Activated T-cell treated with anti-CD3 and anti-CD28 coated beads, Interleukin-2, amount 50 U/mL, for 24 hours (primary cell): ENCODE measurements around the gene METTL3.

Experiments
- DNase-seq: peaks from one replicate; pipeline ENCODE4 v3.0.0-alpha.2; 2020
- H3K27ac Mint-ChIP-seq: 2 replicates; pipeline ENCODE4 v1.8.0; 2020; ENCODE audit warnings: mild to moderate bottlenecking, mixed read lengths
- H3K27me3 Mint-ChIP-seq: 2 replicates; pipeline ENCODE4 v1.8.0; 2020; ENCODE audit warnings: mixed read lengths
- H3K36me3 Mint-ChIP-seq: 2 replicates; pipeline ENCODE4 v1.8.0; 2020; ENCODE audit warnings: low read depth, mixed read lengths
- H3K4me1 Mint-ChIP-seq: 2 replicates; pipeline ENCODE4 v1.8.0; 2020; ENCODE audit warnings: low read depth, mixed read lengths
- H3K4me3 Mint-ChIP-seq: 2 replicates; pipeline ENCODE4 v1.8.0; 2020; ENCODE audit warnings: mild to moderate bottlenecking, moderate library complexity, mixed read lengths
- H3K9me3 Mint-ChIP-seq: 2 replicates; pipeline ENCODE4 v1.8.0; 2020; ENCODE audit warnings: mixed read lengths

Gene METTL3

DNA sequence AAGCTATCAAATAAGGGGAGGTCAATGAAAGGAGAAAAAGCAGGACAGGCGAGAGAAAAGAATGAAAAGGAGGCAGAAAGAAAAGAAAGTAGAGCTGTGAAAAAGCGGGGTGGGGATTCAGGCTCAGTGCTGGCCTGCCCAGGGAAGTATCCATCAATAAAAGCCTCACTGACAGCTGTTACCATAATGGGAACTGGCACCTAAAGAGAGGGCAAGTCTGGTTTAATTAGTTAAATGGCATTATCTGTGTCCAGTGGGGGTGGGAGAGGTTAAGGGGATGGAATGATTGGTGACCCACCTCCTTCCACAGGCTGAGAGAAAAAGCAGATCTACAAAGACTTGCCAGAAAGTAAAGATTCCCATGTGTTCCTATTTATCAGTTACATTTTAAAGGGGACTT lies 7.6 kb upstream of the METTL3 start:
- no peak for DNase-seq
- H3K4me1 Mint-ChIP-seq = no peaks in the 10 kb centered on the region
- no peak overlapping the region for H3K27ac Mint-ChIP-seq
- H3K9me3 Mint-ChIP-seq = no peaks in the 10 kb centered on the region
- H3K27me3 Mint-ChIP-seq = peaks cover 3% of the 10 kb centered on the region
- H3K36me3 Mint-ChIP-seq = no peaks in the 10 kb centered on the region
- H3K4me3 Mint-ChIP-seq = no peak overlapping the region

DNA sequence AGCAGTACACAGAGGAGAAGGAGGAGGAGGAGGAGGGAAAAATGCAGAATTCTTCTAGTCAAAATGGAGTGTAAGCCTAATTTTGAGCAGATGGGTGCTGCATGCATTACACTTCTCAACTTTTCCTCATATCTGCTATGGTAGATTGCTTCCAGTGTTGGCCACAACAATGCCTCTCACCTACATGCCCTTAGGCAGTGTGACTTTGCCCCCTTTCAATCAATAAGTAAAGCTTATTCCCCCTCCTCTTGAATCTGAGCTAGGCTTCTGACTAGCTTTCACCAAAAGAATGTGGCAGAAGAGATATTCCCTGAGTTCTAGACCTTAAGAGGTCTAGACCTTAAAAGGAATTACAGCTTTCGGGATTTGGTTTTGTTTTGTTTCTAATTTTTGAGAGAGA lies 3.2 kb upstream of the METTL3 start:
- Mint-ChIP-seq H3K36me3 (peaks cover 24% of the 10 kb centered on the region), H3K4me3 (no peak overlapping the region), H3K4me1 (peaks cover 15% of the 10 kb centered on the region), H3K27me3 (peaks cover 3% of the 10 kb centered on the region), H3K9me3 (peaks cover 6% of the 10 kb centered on the region), H3K27ac (no peak overlapping the region)
- no peak for DNase-seq

DNA sequence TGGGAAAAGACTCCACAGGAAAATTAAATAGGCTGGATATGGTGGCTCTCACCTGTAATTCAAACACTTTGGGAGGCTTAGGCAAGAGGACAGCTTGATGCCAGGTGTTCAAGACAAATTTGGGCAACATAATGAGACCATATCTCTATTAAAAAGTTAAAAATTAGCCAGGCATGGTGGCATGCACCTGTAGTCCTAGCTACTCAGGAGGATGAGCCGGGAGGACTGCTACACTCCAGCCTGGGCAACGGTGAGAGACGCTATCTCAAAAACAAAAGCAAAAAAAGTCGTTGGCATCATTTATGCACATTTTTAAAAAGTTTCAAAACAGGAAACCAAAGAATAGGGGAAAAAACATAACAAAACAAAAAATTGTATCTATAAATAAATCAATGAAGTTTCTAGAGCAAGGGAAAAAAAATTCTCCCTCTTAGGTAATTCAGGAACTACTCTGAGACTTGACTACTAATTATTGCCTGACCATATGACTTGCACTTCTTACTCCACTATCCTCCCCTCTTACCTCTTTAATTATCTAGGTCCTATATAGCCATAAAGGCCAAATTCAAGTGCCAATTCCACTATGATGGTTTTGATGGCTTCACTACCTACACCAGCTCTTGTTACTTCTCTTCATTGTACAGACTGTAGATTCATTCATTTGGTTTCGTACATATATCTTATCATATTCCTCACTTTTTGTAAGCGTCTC lies 1.6 kb downstream of the METTL3 start:
- H3K36me3 Mint-ChIP-seq = peaks cover 62% of the 10 kb centered on the region
- peaks cover 6% of the 10 kb centered on the region for H3K9me3 Mint-ChIP-seq
- DNase-seq = no peak
- peak overlapping the region; percentile 99 for H3K4me3 Mint-ChIP-seq
- H3K4me1 Mint-ChIP-seq = peaks cover 51% of the 10 kb centered on the region
- peak overlapping the region; percentile 99 for H3K27ac Mint-ChIP-seq
- H3K27me3 Mint-ChIP-seq = no peaks in the 10 kb centered on the region

DNA sequence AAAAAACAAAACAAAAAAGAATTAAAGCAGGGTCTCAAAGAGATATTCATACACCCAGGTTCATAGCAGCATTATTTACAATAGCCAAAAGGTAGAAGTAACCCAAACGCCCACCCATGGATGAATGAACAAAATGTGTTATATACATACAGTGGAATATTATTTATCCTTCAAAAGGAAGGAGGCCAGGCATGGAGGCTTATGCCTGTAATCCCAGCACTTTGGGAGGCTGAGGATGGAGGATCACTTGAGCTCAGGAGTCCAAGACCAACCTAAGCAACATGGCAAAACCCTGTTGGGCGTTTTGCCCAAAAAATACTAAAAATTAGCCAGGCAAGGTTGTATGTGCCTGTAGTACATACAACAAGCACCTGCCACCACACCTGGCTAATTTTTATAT lies 4.6 kb downstream of the METTL3 start:
- Mint-ChIP-seq H3K36me3 (peaks cover 84% of the 10 kb centered on the region), H3K4me1 (peaks cover 58% of the 10 kb centered on the region)

DNA sequence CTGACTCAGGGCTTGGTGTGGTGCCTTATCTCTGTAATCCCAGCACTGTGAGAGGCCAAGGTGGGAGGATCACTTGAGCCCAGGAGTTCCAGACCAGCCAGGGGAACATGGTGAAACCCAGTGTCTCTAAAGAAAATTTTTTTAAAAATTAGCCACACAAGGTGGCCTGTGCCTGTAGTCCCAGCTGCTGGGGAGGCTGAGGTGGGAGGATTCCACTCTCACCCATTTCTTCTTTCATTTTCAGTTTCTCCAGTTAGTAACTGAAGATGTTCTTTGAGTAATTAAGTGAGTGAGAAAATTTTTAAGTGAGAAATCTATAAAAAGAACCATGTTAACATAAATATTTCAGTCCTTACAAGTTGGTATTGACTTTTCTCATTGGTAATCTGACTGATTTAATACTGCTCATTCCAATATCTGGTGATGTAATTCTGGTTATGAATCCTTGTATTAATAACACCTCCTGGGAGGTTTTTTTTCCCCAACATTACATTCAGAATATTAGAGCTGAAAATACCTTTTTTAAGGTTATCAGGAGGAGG lies 6.1 kb downstream of the METTL3 start:
- H3K36me3 Mint-ChIP-seq = peaks cover 85% of the 10 kb centered on the region
- peak overlapping the region; percentile 87 for H3K27ac Mint-ChIP-seq
- no peaks in the 10 kb centered on the region for H3K9me3 Mint-ChIP-seq
- H3K4me3 Mint-ChIP-seq = peak overlapping the region; percentile 23
- no peaks in the 10 kb centered on the region for H3K27me3 Mint-ChIP-seq
- DNase-seq = no peak
- H3K4me1 Mint-ChIP-seq = peaks cover 62% of the 10 kb centered on the region

More for the DNA sequence above, 4.6 kb downstream of the METTL3 start:
- Mint-ChIP-seq H3K4me3 (no peak overlapping the region), H3K9me3 (peaks cover 2% of the 10 kb centered on the region), H3K27me3 (no peaks in the 10 kb centered on the region), H3K27ac (no peak overlapping the region)
- no peak for DNase-seq

DNA sequence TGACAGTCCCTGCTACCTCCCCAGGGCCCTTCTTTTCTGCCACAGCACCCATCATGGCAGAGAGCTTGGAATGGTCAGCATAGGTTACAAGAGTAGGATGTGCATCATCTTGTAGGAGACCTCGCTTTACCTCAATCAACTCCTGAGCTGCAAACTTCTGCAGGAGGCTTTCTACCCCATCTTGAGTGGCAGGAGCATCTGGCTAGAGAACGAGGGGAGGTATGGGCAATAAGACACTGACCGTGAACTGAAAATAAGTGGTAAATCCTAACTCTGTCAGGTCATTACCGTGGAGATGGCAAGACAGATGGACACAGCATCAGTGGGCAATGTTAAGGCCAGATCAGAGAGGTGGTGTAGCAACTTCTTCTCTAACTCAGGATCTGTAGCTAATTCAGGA lies 7.8 kb downstream of the METTL3 start:
- peak overlapping the region; percentile 86 for H3K27ac Mint-ChIP-seq
- no peaks in the 10 kb centered on the region for H3K27me3 Mint-ChIP-seq
- H3K9me3 Mint-ChIP-seq = no peaks in the 10 kb centered on the region
- H3K36me3 Mint-ChIP-seq = peaks cover 86% of the 10 kb centered on the region
- no peak for DNase-seq
- no peak overlapping the region for H3K4me3 Mint-ChIP-seq
- H3K4me1 Mint-ChIP-seq = peaks cover 62% of the 10 kb centered on the region

DNA sequence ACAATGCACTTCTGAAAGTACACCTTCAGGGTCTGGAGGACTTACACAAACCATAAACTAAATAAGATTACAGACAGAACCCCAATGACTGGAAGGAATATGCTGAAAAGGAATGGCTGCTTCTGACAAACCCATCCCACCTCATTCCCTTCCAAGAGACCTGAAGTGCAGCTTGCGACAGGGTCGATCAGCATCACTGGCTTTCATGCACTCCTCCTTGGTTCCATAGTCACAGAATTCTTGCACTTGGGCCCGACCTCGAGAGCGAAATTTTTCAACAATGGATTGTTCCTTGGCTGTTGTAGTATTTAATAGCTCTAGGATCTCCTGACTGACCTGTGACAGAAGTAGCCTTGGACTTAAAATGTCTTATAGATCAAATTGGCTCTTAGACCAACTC lies 9.6 kb downstream of the METTL3 start:
- H3K36me3 Mint-ChIP-seq = peaks cover 90% of the 10 kb centered on the region
- DNase-seq = no peak
- H3K27ac Mint-ChIP-seq = peak overlapping the region; percentile 57
- no peaks in the 10 kb centered on the region for H3K27me3 Mint-ChIP-seq
- no peak overlapping the region for H3K4me3 Mint-ChIP-seq
- peaks cover 49% of the 10 kb centered on the region for H3K4me1 Mint-ChIP-seq
- H3K9me3 Mint-ChIP-seq = no peaks in the 10 kb centered on the region

DNA sequence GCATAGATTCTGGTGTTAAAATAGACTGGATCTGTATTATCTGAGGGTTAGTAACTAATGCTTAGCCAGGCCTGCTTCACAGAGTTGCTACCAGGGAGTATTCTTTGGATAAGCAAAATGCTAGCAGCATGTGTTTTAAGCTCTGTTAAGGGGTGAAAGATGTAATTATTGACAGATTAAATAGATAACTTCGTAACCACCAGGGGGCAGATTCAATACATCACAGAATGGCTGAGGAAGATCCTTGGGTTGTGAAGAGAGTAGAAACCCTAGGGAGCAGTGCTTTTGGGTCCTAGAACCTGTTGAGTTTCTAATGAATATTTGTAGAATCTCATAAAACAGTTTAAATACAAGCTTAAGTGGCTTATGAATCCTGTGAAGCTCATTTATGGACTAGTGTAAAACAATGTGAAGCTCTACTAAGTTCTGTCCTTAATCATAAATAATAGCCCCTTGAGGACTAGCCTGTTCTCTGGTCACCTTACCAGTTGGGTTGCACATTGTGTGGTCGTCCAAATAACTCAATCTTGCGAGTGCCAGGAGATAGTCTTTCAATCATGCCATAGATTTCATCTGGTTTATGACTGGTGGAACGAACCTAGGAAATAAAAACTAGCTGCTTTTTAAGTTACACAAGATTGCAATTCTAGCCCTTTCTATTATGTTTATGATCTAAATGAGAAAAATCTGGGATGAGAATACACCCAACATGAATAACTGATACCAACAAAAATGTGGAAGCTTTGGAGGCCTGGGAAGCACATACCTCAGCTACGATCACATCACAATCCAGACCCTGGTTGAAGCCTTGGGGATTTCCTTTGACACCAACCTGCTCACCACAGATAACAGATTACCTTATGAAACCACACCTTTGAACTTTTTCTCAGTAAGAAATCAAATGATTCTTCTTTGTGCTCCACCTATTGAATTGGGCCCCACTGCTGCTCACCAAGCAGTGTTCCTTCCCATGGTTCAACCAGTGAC lies 12.3 kb downstream of the METTL3 start:
- Mint-ChIP-seq H3K4me1 (peaks cover 31% of the 10 kb centered on the region), H3K27me3 (no peaks in the 10 kb centered on the region), H3K27ac (peak overlapping the region; percentile 82), H3K4me3 (no peak overlapping the region), H3K9me3 (no peaks in the 10 kb centered on the region), H3K36me3 (peaks cover 95% of the 10 kb centered on the region)
- DNase-seq = no peak

DNA sequence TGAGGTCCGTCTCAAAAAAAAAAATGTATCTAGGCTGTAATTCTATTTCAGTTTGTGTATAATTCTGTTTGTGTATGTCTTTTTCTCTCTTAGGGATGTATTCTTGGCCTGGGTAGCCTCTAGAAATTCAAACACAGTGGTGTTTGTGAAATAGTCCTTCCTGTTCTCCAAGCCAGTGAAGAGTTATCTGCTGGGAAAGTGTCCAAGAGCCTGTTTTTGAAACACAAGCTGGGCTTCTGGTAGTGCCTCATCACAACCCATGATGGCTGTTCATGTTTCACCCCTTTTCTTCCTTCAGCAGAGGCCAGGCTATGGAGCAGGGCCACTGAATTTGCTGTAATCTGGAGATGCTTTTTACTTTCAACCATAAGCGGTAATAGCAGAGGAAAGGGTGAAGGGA lies 14.7 kb downstream of the METTL3 start:
- Mint-ChIP-seq H3K4me1 (peaks cover 24% of the 10 kb centered on the region), H3K4me3 (no peak overlapping the region), H3K27me3 (no peaks in the 10 kb centered on the region), H3K9me3 (no peaks in the 10 kb centered on the region), H3K27ac (no peak overlapping the region), H3K36me3 (peaks cover 91% of the 10 kb centered on the region)
- DNase-seq = no peak

DNA sequence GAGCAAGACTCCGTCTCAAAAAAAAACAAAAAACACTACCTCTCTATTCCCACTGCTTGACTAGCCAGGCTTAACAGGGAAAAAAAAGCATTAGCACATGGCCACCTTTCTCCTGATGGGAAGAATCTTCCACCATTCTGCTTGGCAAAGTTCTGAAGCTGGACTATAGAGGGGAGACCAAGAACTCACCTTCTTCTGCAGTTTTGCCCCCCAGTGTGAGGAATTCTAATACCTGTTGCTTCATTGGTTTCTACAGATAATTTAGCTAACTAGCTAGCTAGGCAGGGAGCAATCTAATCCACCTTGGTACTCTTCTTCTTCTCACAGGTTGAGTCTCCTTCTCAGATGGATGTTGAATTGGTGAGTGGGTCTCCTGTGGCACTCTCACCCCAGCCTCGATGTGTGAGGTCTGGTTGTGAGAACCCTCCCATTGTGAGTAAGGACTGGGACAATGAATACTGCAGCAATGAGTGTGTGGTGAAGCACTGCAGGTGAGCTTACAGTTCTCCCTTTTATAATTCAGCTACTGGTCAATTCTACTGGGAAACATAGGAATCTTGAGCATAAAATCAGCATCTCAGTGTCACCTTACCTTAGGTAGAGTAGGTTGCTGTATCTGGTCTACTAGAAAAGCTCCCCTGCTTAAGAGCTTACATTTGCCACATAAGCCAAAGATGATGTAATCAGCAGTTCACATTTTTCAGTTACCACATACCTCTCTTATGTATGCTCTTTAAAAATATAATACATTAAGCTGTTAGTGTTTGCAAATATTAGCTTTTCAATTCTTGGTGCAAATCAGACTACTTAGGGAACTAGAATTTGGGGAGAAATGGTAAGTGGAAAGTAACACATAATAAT lies 16.0 kb downstream of the METTL3 start:
- H3K4me1 Mint-ChIP-seq = peaks cover 16% of the 10 kb centered on the region
- no peak for DNase-seq
- peaks cover 89% of the 10 kb centered on the region for H3K36me3 Mint-ChIP-seq

DNA sequence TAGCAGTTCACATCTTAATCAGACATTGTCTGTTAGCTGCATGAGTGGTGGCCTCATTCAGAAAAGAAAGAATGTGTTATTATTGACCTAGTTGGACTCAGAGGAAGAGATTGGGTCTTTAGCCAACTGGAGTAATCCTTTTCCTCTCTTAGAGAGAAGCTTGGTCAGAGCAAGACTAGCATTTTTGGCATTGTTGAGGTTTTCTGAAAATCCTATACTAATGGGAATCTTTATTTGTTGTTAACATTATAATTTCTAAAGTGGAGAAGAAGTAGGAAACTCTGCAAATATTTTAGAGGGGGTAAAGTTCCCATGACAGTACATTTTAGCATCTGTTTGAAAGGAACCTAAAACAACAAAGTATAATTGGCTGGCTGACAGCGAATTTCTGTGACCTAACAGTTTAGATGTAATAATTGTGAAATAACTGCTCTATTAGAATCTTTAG lies 24.5 kb downstream of the METTL3 start:
- Mint-ChIP-seq H3K4me3 (no peak overlapping the region), H3K27ac (no peak overlapping the region), H3K36me3 (peaks cover 63% of the 10 kb centered on the region), H3K27me3 (no peaks in the 10 kb centered on the region), H3K9me3 (no peaks in the 10 kb centered on the region), H3K4me1 (peaks cover 10% of the 10 kb centered on the region)
- DNase-seq = no peak

More for the DNA sequence above, 16.0 kb downstream of the METTL3 start:
- no peaks in the 10 kb centered on the region for H3K27me3 Mint-ChIP-seq
- H3K9me3 Mint-ChIP-seq = no peaks in the 10 kb centered on the region
- no peak overlapping the region for H3K4me3 Mint-ChIP-seq
- H3K27ac Mint-ChIP-seq = peak overlapping the region; percentile 84

DNA sequence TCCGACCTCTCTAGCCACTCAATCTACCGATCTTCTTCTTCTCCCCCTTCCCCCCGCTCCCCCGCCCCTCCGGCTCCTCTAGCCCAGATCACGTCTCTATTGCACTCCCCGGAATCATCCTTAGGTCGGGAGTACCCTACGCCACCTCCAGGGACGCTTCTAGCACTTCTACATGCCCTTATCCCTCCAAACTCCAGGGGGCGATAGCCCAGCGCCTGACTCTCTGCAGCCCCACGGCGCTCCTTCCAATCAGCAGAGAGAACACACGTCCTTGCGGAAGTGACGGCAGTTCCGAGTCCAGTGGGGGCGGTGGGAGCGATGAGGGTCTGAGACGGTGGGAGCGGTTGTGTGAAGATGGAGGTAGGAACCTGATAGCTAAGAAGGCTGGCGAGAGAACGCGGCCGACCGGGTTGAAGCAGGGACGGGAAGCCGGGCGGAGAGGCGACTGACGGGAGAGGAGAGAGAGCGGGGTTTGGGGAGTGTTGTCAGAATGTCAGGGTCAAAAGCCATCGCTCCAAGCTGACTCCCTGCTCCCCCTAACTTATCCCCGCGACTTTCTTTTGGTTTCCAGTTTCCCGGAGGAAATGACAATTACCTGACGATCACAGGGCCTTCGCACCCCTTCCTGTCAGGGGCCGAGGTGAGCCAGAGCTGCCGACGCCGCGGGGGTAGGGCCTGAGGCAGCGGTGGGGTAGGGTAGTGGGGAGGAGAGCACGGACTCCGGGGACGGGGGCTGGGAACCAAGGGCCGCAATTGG lies 34.0 kb downstream of the METTL3 start, which contains the start of the genes RAB2B and TOX4:
RAB2B (minus strand) TSS at position 35 of the 757 bp plus-strand sequence. CDS start 87 bp downstream, outside the sequence.
TOX4 (plus strand) TSS at position 271 of the 757 bp plus-strand sequence; CDS start at position 355, 84 bp downstream.
- Mint-ChIP-seq H3K36me3 (peaks cover 64% of the 10 kb centered on the region), H3K9me3 (no peaks in the 10 kb centered on the region), H3K27me3 (no peaks in the 10 kb centered on the region), H3K27ac (peak within 1 kb of the TSS; percentile 99), H3K4me3 (peak within 1 kb of the TSS; percentile 100), H3K4me1 (peaks cover 41% of the 10 kb centered on the region)
- DNase-seq = peak; percentile 91

DNA sequence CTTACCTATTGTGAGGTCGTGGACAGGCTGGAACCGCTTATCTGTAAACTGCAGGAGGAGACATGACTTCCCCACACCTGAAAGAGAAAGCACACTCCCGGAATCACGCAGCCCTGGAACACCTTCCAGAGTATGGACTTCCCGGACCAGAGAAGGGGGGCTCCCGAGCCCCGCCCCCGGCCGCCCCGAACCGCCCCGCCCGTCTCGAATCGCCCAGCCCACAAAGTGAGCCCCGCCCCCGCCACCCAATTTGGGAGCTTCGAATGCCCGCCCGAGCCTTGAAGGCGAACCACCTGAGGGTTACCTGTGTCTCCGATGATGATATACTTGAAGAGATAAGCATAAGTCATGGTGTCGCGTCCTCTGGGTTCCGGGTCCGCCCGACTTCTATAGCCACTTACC lies 34.6 kb downstream of the METTL3 start:
- no peaks in the 10 kb centered on the region for H3K9me3 Mint-ChIP-seq
- peak overlapping the region; percentile 100 for H3K4me3 Mint-ChIP-seq
- no peak for DNase-seq
- no peaks in the 10 kb centered on the region for H3K27me3 Mint-ChIP-seq
- H3K4me1 Mint-ChIP-seq = peaks cover 41% of the 10 kb centered on the region
- H3K27ac Mint-ChIP-seq = peak overlapping the region; percentile 99
- H3K36me3 Mint-ChIP-seq = peaks cover 62% of the 10 kb centered on the region
